HUDEP-2 (cell line): ENCODE measurements around the gene APOBR.
"Not testable (repeated sequence)": the region's sequence is repeated elsewhere in the genome, so short reads cannot be mapped to it uniquely, and the experiment has no call there.

Experiments
- DNase-seq, 76 experiments: peaks; one replicate each; lab custom pipeline; 2025; ENCODE audit not compliant: unreplicated experiment in 76 of 76; lab: John Stamatoyannopoulos, UW

Gene APOBR, protein sequence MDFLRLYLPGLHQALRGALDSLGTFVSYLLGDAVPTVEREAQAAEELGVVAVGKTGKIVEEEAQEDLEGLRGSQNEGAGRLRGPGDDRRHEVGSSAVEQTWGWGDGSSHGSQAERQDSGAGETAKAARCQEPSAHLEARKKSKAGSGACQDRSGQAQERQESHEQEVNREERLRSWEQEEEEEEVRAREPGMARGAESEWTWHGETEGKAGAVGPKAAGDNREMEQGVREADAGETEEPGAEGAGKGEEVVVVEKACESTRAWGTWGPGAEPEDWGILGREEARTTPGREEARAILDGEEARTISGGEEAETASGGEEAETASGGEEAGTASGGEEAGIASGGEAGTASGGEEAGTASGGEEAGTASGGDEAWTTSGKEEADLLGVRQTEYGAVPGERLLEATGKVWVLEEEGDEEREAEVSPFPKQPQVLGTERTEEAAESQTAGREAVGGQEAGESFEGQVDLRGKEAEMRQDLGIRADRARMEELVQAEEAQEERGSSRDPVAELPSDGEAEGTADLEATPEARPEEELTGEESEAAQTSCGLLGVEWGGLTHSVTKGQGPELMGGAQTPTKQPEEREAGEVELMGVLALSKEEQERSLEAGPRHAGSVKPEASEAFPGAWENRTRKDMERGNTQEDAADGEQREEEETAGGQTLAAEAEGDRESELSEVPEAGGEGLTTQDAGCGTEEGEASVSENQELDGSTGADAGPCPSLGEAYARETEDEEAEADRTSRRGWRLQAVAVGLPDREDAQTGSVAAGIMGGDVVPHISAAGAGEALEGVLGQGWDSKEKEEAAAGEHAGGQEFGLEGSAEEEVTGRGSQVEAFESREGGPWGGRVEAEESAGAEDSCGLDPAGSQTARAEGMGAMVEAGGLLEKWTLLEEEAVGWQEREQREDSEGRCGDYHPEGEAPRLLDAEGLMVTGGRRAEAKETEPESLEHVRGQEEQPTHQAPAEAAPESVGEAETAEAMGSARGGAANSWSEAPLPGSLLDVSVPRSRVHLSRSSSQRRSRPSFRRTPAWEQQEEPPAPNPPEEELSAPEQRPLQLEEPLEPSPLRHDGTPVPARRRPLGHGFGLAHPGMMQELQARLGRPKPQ

GRCh38 chr16:28494121-28494851 is at the start of gene APOBR:
Gene APOBR (plus strand): TSS chr16:28494643. CDS start chr16:28494682, 39 bp downstream.
- DNase-seq = peak in 28 of 76 experiments; percentile 1 to 57 (median 18)

- DNase-seq = not testable (repeated sequence)
Observed at GRCh38 chr16:28446388-28446787, 48.1 kb upstream of the APOBR start.

DNA sequence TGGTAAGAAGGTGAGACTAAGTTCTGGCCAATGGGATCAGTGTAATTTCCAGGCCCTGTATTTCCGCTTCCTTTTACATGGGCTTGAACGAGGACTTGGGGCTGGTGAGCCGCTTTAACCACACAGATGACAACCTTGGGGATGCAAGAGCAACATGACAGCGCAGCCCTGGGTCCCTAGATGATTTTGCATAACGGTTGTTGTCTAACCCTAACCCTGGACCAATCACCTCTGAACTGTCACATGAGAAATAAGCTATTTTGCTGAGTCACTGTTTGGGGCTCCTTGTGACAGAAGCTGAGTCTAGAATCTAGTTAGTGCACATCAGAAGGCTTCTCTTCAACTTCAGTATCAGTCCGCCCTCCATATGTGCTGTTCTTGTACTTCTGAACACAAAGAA is 47.4 kb upstream of the APOBR start:
- not testable (repeated sequence) for DNase-seq

GRCh38 chr16:28473714-28474265 is 20.7 kb upstream of the APOBR start:
- DNase-seq = no peak

DNA sequence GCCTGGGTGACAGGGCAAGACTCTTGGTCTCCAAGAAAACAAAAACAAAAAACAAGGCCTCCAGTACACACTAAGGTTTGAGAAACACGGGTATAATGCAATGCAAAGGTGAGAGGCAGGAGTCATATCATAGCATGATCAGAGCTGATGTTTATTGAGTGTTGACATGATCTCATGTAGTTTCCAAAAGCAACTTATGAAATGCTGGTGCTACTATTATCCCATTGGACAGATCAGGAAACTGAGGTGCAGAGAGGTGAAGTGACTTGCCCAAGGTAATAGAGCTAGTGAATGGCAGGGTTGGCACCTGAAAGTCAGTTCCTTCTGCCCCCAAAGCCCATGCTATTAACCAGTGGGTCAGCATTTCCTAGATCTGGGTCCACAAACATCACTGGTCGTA is 19.2 kb upstream of the APOBR start:
- no peak for DNase-seq

GRCh38 chr16:28477311-28477920 is 17.0 kb upstream of the APOBR start:
- DNase-seq = no peak

DNA sequence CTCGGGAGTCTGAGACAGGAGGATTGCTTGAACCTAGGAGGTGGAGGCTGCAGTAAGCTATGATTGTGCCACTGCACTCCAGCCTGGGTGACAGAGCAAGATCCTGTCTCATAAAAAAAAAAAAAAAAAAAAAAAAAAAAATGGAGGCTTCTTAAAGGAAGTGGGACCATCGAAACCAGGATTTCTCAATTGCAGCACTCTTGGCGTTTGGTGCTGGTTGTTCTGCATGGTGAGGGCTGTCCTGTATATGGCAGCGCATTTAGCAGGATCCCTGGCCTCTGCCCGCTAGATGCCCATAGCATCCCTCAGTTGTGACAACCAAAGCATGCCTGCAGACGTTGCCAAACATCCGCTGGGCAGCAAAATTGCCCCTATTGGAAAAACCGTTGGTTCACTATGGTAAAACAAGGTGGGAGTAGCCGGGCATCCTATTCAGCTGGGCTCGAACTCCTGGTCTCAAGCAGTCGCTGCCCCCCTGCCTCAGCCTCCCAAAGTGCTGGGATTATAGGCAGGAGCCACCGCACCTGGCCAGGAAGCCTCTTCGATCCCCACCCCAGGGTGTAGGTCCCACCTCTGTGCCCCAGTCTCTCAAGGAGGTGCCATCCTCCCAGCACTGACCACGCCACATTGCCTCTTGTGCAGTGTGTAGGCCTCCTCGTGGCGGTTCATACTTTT is 15.8 kb upstream of the APOBR start:
- DNase-seq = no peak

- DNase-seq = no peak
Observed at GRCh38 chr16:28482026-28482425, 12.4 kb upstream of the APOBR start.

- not testable (repeated sequence) for DNase-seq
Observed at GRCh38 chr16:28483361-28483760, 11.1 kb upstream of the APOBR start.

- no peak for DNase-seq
Observed at GRCh38 chr16:28486266-28486665, 8.2 kb upstream of the APOBR start.

GRCh38 chr16:28491230-28491969 is 3.0 kb upstream of the APOBR start:
- DNase-seq = peak in 15 of 76 experiments; percentile 6 to 41 (median 16)

DNA sequence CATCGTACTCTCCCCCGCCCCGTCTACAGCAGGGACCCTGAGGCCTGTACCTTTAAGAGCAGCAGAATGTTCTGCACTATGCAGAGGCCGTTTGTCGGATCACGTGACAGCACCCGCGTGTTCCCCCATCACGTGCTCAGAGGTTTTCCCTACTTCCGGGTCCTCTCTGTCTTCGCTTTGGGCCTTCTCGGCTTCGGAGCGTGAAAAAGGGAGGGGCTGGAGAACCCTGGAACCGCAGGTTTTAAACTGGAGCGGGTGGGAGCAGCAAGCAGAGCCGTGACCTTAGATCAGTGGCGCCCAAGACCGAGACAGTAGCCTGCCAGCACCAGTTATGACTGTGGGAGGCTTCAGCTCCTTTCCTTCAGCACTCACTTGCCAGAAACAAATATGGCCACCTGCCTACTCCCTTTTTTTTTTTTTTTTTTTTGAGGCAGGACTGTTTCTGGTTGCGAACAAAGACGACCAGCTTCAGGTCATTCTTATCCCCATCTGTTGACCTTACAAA is 2.4 kb upstream of the APOBR start, which contains the start of gene CLN3:
Gene CLN3, minus strand, starts transcription at position 105 of the 505 bp plus-strand sequence. CDS start 315 bp downstream, outside the sequence.
- DNase-seq = peak in 75 of 76 experiments; percentile 49 to 96 (median 82)

DNA sequence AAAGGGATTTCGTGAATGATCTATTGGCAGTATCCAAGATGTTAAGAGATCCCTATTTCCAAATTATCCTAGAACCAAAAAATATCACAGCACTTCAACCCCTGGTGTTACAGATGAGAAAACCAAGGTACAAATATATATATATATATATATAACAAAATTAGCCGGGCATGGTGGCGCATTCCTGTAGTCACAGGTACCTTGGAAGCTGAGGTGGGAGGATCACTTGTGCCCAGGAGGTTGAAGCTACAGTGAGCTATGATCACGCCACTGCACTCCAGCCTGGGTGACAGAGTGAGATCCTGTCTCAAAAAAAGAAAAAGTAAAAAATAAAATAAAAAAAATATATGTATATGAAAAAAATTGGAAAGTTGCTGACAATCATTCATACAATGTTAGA is 1.9 kb upstream of the APOBR start:
- DNase-seq = no peak

- peak in 1 of 76 experiments; percentile 7 for DNase-seq
Observed at GRCh38 chr16:28495098-28495793, 803 bp downstream of the APOBR start.

DNA sequence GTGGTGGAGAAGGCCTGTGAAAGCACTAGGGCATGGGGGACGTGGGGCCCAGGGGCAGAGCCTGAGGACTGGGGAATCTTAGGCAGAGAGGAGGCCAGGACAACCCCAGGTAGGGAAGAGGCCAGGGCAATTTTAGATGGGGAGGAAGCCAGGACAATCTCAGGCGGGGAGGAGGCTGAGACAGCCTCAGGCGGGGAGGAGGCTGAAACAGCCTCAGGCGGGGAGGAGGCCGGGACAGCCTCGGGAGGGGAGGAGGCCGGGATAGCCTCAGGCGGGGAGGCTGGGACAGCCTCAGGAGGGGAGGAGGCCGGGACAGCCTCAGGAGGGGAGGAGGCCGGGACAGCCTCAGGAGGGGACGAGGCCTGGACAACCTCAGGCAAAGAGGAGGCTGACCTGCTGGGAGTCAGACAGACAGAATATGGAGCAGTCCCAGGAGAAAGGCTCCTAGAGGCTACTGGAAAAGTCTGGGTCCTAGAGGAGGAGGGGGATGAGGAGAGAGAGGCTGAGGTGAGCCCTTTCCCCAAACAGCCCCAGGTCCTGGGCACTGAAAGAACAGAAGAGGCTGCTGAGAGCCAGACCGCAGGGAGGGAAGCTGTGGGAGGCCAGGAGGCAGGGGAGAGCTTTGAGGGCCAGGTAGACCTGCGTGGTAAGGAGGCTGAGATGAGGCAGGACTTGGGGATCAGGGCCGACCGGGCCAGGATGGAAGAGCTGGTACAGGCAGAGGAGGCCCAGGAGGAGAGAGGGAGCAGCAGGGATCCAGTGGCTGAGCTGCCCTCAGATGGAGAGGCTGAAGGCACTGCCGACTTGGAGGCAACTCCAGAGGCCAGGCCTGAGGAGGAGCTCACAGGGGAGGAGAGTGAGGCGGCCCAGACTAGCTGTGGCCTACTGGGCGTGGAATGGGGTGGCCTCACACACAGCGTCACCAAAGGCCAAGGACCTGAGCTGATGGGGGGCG is 1.6 kb downstream of the APOBR start:
- DNase-seq = no peak

GRCh38 chr16:28496844-28497243 is 2.4 kb downstream of the APOBR start:
- DNase-seq = no peak
